NT2/D1 (cell line): Measurements from ENCODE around the gene CCNT1.

Experiments
- YY1 ChIP-seq: IDR thresholded peaks from 2 replicates; pipeline ENCODE4 v1.6.1; 2011; ENCODE audit not compliant: insufficient read length, insufficient read depth
- ZNF274 ChIP-seq: IDR thresholded peaks from 2 replicates; pipeline ENCODE4 v1.6.1; 2011; ENCODE audit warnings: mild to moderate bottlenecking, low read depth, low read length

DNA sequence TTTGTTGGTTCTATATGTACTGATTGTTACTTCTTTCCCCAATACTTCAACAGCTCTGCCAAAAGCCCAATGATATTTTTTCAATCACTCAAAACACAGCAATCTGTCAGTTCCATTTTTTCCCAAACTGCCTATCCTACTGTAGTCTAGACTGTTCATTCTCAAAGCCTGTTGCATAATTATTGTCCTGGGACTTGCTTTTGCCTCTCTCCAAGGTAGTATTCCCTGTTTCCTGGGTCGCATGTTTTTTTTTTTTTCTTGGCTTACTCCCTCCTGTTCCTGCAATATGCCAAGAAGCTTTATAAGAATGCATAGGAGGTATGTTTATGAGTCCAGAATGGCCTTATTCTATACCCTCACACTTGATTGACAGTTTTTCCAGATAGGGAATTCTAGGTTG is 19.9 kb upstream of the CCNT1 start:
- TF ChIP-seq YY1: no peak
- no peak for TF ChIP-seq ZNF274
